GM19043 (cell line): ENCODE data around the gene AHCYL2.
"Not testable (repeated sequence)": the region's sequence is repeated elsewhere in the genome, so short reads cannot be mapped to it uniquely, and the experiment has no call there.

Experiments
- ATAC-seq: cut with Tn5 transposase; IDR thresholded peaks from one replicate; pipeline ENCODE4 v1.9.1; 2021; ENCODE audit warnings: low read depth; ENCODE audit not compliant: unreplicated experiment

The AHCYL2 gene

DNA sequence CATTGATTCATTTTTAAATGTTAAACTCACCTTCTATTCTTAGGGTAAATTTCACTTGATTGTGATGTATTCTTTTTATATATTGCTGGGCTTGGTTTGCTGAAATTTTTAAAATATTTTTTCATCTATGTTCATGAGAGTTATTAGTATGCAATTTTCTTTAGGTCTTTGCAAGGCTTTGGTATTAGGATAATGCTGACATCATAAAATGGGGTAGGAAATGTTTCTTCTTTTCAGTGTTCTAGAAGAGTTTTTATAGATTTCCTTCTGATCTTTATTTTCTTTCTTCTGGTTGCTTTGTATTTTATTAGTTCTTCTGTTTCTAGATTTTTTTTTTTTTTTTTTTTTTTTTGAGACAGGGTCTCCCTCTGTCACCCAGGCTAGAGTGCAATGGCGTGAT, 56.3 kb downstream of the AHCYL2 start:
- ATAC-seq = no peak

DNA sequence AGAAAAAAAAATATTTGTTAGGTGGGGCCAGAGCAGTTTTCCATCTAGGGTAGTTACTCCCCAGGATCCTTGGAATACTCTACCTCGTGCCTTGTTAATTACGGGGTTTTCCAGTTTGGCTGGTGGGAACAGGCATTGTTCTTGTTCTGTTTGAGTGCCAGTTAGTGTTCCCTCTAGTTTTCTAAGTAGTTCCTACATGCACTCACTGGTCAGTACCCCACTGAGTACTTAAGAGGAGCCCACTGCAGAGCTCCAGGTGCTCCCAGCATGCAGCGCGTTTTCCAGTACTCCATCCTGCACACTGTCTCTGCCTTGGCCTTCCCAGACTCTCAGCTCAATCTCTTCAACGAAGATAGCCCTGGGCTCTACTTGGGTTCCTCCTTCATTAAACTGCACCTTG, 58.0 kb downstream of the AHCYL2 start:
- ATAC-seq = no peak

DNA sequence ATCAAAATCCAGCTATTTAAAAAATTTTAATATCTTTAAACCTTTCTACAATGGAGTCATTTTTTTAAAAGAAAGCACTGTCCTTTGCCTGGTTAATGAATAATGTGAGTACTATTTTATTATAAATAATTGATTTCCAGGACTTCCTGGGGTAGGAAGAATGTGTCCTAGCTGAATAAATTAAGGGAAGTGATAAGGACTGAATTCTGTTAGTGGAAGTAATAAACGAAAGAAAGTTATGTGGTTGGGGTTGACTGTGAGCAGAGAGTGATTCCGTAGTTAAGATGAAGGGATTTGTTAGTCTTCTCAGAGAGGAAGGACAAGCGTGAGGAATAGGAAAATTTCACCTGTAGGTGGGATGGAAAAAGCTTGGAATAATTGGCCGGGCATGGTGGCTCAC, 59.1 kb downstream of the AHCYL2 start:
- ATAC-seq = no peak

GRCh38 chr7:129285111-129285510, 60.3 kb downstream of the AHCYL2 start:
- ATAC-seq = no peak

GRCh38 chr7:129292861-129293260, 68.0 kb downstream of the AHCYL2 start:
- ATAC-seq = no peak

- no peak for ATAC-seq
Measured at GRCh38 chr7:129295015-129295423, 70.2 kb downstream of the AHCYL2 start.

DNA sequence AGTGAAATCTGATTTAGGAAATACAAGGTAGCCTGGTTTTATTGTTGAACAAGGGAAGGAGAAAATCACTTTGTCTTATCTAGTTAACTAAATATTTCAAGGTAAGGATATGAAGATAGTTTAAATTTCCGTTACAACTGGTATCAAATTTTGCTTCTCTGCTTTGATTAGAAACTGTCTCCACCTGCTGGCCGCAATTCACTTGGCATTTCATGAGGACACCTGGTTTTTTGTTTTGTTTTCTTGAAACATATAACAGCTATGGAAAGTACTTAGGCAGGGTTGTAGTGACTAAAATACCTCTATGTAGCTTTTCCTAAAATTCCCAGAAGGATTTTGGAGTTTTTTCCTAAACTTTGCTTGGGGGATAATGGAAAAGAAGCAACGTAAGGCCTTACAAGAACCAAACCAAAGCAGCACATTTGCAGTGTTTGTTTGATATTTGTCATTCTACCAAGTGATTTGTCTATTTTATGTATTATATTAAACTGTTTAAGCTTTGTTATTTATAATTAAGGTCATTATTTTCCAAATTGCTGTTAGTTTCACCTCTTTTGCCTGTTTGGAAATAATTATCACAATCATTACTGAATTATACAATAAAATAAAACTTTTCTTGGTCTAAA, 73.6 kb downstream of the AHCYL2 start:
- no peak for ATAC-seq

DNA sequence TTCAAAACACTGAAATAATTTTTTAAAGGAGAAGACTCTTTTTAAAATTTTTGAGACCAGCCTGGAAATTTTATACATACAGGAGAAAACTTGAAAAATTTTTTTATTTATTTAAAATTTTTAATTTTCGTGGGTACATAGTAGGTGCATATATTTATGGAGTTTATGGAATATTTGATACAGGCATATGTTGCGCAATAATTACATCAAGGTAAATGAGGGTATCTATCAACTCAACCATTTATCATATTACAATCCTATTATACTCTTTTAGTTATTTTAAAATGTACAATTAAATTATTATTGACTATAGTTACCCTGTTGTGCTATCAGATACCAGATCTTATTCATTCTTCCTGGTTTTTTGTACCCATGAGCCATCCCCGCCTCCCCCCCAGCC, 75.1 kb downstream of the AHCYL2 start:
- ATAC-seq = no peak

DNA sequence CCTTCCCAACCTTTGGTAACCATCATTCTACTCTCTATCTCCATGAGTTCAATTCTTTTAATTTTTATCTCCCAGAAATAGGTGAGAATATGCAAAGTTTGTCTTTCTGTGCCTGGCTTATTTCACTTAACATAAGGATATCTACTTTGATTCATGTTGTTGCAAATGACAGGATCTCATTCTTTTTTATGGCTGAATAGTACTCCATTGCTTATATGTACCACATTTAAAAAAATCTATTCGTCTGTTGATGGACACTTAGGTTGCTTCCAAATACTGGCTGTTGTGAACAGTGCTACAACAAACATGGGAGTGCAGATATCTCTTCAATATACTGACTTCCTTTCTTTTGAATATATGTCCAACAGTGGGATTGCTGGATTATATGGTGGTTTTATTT, 75.5 kb downstream of the AHCYL2 start:
- not testable (repeated sequence) for ATAC-seq

DNA sequence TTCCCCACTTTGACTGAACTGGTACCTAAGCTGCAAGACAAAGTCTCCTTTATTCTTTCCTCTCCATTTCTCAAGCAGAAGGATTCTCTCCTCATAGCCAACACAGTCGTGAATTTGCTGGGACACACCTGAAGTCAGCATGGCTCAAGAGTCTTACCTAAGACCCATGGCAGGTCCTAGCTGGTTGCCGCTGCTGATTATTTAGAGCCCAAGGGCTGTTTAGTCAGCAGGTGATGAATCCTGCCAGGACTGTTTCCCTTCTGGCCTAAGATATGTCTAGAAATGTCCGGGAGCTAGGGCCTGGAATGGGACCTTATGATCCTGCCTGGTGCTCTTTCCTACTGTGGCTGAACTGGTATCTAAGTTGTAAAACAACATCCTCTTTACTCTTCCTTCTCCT, 82.8 kb downstream of the AHCYL2 start:
- ATAC-seq = no peak

DNA sequence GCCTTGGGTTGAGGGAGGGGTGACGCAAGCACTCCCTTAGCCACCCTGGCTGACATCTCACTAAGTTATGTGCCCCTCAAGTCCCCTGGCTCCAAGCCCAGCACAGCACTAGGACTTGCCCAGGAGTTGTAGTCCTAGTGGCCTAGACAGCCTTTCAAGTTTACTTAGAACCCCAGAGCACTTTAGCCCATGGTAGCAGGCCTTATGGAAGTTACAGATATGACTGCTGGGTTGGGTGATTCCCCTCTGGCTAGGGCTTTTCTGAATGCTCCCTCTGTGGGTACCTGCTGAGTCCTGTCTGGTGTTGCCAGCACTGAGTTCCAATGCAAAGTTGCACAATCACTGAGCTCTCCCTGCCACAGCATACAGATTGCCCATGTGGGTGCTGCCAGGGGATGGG, 83.2 kb downstream of the AHCYL2 start:
- ATAC-seq = no peak

DNA sequence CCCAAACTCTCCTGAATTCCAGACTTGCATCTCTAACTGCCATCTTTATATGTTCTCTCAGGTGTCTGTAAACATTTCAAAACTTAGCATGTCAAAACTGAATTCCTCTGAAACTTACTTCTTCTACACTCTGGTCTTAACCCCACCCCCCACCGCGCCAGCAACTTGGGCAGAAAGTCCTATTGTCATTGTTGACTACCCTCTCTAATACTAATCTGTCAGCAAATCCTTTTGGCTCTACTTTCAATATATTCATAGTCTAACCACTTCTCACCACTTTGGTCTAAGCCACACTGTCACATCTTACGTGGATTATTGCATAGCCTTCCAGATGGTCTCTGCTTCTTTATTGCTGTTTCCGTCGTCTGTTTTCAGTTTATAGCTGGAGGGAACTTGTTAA, 86.6 kb downstream of the AHCYL2 start:
- ATAC-seq = no peak

DNA sequence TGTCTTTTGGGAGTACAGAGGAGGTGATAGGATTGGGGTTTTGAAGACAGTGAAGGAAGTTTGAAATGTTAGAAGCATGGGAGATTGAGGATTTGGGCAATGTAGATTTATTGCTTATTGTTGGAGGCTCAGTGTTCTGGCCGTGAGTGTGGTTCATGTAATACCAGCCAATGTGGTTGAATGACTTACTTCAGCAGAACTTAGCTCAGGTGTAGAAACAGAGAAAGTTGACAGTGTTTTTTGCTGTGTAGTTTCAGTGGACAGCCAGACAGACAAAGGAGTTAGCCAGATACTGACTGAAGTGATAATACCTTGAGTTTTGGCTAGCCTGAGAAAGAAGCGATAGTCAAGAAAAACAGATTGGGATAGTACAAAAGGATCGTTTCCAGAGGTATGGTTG, 88.5 kb downstream of the AHCYL2 start:
- ATAC-seq = no peak

DNA sequence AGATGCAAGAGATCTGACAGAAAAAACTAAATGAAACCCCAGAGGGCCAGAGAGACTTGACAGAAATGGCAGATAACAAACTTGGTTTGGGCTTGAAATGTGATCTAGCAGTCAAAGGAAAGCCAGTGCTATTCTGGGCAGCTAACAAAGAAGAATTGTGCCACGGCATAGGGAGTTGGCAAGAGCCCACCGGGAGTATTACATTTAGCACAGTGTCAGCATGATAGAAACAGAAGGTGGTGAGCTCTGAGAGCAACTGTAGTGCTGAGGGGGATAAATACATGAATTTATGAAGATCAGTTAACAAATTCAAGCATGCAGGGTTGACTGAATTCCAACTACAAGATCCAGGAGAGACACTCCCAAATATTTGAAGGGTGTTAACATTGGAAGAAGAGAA, 91.1 kb downstream of the AHCYL2 start:
- no peak for ATAC-seq

GRCh38 chr7:129317450-129317849, 92.6 kb downstream of the AHCYL2 start:
- ATAC-seq = no peak

- no peak for ATAC-seq
Measured at GRCh38 chr7:129327076-129327475, 102.2 kb downstream of the AHCYL2 start.

DNA sequence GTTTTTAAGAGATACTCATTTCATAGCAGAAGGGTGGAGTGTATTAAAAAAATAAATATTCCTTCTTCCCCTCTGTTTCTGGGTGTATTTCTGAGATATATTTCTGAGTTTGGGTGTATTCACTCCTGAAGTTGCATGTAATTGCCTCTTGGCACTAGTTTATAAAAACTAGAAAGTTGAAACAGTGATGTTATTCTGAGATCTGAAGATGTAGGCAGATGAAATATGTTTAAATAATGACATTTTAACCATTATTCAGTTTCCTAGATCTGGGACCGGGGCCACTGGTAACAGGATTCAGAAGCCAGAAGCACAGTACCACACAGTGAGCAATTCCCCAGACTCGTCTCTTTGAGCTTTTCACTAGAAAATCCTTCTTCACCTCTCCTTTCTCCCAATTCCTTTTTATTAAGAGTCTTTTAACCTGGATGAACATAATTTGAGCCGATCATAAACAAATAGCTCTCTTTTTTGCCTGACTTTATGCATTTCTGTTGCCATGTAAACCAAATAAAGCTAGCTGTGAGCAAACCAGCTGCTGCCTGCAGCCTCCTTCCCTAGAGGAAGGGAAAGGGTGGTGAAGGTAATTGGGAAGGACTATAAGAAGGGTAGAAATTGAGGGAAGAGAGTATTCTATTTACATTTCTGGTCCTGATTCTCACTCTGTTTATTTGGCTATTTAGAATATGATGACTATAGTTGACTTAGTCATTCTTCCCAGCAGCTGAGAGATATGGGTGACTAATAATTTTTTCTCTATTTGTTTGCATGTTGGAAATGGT, 107.6 kb downstream of the AHCYL2 start:
- ATAC-seq = no peak

DNA sequence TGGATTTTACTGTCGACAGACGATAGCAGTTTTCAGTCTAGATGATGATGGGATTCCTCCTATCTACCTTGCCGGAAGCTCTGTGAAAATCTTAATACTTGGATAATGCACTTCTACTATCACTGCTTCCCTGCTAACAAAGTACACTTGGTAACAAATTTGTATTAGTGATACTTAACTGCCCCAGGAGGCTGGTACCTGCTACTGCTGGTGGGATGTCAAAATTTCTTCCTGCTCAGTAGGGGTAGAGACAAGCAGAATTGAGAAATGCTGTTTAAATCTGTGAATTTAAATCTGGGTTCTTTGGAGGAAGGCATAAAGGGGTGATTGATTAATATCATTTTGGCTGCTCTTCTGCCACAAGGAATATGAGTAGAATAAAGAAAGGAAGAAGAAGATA, 109.6 kb downstream of the AHCYL2 start:
- no peak for ATAC-seq

- ATAC-seq = no peak
Measured at GRCh38 chr7:129338450-129338849, 113.6 kb downstream of the AHCYL2 start.

- no peak for ATAC-seq
Measured at GRCh38 chr7:129341212-129341611, 116.4 kb downstream of the AHCYL2 start.

DNA sequence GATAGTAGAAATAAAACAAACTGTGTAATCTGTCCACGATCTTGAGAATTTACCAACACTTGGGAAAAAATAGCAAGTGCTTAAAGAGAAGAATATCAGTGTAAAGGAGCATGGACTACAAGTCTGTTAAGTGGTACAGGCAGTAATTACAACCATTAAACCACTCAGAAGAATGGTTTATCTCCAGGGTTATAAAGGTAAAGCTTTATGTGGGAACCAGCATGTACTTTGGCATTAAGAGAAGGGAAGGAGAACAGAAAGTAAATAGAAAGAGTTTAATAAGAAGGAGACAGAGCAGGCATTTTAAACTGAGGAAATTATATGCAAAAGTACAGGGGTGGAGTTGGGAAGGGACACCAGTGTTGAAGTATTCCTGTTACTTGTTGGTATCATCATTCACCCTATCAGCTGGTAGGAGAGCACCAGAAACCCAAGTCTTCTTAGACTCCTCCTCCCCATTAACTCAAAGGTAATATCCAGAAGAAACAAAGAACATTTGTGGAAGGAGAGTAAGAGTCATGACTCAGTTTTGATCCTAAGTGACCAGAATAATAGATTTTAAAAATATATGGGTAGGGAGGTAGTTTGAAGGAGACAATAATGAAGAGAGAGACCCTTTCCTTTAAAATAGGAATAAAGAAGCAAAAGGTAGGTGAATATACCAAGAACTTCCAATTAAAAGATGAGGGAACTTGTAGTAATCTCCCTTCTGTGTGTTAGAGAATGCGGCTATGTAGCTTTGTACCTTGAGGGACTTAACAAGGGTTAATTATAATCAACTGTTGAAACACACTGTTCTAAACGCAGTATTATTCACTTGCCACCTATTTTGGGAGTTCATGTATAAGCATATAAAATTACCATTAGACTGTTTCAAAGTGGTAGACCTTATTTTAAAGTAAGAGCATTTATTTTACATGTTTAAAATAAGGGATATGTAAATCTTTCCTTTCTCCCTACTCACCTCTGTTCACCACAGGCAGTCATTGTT, 117.3 kb downstream of the AHCYL2 start:
- no peak for ATAC-seq
